GM19455 (cell line): ENCODE data around the gene CFAP92.

Source experiments
- ATAC-seq: cut with Tn5 transposase; IDR thresholded peaks from one replicate; pipeline ENCODE4 v1.9.1; 2021; ENCODE audit not compliant: unreplicated experiment

CFAP92 gene

GRCh38 chr3:128993461-128994172, at the start of gene CFAP92:
Gene CFAP92 (minus strand): TSS chr3:128994076. CDS start chr3:128993304, 772 bp downstream.
- ATAC-seq = peak; percentile 90

DNA sequence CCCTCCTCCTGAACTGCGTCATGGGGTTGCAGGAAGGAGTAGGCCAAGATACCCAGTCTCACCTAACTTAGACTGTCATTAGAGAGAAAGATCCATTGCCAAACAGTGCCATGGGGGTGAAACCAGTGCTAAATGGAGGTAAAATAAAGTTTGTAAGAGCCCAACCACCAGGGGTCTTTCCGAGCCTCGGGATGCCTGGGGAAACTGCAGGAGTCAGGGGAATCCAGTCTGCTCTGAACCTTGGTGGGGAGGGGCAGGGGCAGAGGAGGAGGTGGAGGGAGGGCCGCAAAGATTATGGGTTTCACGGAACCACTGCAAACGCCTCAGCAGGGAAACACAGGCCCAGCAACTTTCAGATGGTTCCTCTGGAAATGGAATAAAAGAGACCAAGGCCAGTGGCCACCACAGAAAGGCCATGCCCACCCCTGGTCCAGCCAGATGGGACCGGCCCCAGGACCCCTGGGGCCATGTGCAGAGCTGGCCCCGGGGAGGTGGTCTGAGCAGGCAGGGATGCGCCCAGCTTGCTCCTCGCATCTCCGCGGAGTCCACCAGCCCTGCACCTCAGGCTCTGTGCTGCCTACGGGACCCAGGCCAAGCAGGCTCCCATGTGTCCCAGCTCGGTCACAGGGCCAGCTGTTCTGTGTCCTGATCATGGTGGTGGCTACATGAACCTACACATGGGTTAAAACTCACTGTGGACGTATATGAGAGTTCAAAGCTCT, 46.9 kb upstream of the CFAP92 start:
- ATAC-seq = no peak

- no peak for ATAC-seq
Observed at GRCh38 chr3:129040039-129040336, 46.1 kb upstream of the CFAP92 start.

GRCh38 chr3:129039271-129040038, 45.6 kb upstream of the CFAP92 start:
- no peak for ATAC-seq

- no peak for ATAC-seq
Observed at GRCh38 chr3:129038121-129038855, 44.4 kb upstream of the CFAP92 start.

DNA sequence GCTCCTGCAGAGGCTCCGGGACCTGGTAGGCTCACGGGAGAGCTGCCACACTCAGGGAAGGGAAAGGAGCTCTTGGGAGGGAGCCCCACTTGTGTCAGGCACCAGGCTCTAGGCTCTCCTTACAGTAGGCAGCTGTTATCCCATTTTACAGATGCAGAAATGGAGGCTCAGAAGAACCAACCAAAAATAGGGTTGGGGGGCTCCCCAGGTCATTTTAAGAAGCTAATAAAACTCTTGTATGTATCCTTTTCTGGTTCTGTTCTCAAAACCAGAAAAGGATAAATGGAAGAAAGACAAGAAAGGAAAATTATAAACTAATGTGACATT, 43.2 kb upstream of the CFAP92 start:
- ATAC-seq = no peak

DNA sequence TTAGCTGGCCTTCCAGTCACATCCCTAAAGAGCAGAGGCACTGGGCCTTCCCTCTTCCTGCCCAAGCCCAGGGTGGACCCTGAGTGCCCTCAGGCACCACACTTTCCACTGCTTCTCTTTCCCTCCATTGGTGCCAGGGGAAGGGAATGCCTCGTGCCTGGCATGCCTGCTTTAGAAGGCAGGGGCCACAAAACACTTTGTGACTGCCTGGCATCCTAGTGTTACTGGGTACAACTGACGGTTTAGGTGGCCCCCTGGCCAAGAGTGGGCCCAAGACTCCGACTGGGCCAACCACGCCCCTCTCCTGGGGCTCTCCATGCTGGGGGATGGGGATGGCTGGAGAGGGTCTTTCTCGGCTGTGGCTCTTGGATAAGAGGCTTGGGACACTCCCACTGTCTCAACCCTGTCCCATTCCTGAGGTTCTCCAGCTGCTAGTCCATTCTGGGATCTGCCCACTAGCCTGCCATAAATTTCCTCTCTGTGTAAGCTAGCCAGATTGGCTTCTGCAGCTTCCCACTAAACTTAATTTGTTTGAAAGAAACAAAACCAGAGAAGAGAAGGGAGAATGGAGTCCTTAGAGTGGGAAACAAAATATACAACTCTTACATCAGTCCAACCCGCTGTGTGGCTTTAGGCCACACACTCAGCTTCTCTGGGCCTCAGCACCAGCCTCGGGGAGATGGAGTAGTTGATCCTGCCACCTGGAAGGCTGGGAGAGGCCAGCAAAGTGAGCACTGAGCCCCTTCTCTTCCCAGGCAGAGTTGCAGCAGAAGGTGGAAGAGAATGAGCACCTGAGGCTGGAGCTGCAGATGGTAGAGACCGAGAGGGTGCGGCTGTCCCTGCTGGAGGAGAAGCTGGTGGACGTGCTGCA, 42.6 kb upstream of the CFAP92 start:
- ATAC-seq = no peak

GRCh38 chr3:129035360-129036221, 41.7 kb upstream of the CFAP92 start:
- no peak for ATAC-seq

DNA sequence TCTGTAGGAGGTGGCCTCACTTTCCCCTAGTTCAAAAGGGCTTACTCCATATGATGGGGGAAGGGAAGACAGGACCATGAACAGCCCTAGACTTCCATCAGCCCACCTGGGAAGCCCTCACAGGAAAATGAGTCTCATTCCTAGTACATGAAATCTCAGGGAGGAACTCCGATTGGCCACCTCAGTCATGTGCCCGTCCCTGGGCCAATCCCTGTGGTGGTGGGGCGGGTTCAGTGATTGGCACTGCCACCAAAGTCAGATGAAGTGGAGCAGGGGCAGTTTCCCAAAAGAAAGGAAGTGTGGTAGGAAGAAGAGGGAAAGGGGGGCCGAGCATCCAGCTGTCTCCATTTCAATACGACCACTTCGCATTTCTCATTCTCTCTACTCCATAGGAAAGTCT, 40.8 kb upstream of the CFAP92 start:
- no peak for ATAC-seq

GRCh38 chr3:129033633-129034321, 39.9 kb upstream of the CFAP92 start:
- no peak for ATAC-seq

- no peak for ATAC-seq
Observed at GRCh38 chr3:129033151-129033550, 39.3 kb upstream of the CFAP92 start.

DNA sequence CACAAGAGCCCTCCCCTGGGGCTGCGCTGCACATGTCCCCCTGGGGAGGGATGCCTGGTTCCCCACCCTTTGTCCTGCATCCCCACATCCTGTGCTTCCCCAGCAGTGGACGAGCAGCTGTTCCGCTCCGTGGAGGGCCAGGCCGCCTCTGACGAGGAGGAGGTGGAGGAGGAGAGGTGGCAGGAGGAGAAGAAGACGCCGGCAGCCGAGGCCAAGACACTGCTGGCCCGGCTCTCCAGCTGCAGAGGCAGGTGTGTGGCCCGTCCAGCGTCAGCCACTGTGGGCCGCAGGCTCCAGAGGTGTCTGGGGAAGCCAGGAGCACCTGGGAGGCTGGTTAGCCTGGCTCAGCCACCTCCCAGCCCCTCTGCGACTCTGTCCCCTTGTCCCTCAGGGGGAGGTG, 38.8 kb upstream of the CFAP92 start:
- no peak for ATAC-seq

DNA sequence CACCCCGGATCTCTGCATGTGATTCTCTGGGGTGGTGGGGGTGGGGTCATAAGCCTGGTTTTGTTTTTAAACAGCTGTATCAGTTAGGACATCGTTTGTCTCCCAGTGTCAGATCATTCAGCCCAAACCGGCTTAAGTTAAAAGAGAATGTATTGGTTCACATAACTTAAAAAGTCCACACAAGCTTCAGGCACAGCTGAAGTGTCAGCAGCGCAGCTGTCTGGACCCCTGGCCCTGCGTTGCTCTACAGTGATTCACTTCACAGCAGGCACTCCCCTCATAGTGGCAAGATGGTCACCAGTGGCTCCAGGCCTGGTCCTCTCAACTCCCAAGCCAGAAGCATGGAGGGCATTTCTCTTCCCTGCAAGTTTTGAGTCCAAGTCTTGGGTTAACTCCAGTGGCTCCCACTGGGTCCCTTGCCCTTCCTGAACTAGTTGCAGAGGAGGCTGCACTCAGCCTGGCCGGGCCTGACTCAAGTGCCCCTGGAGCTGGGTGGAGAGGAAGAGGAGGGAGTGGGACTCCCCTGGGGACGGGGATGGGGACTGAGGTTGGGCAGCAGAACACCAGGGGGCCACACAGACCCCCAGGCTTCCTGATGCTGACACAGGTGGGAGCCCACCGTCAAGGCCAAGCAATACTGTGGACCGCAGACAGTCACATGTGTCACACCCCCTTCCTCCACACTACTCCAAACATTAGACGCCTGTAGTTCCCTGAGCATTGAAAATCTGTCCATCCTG, 37.8 kb upstream of the CFAP92 start:
- no peak for ATAC-seq

GRCh38 chr3:129030611-129031010, 36.7 kb upstream of the CFAP92 start:
- no peak for ATAC-seq

DNA sequence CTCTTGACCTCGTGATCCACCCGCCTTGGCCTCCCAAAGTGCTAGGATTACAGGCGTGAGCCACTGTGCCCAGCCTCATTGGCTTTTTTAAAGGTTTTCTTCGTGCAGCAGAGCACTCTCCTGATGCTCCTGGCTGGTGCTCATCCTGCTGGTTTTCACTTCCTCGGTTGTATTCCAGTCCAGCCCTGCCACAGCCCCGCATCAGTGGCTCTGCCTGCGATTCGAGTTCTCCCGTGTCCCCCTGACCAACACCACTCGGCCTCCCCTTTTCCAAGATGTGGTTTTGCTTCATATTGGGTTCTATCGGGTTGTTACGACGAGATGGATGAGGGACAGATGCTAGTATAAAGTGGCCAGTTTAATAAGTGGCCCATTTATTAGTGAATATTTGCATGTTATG, 35.0 kb upstream of the CFAP92 start:
- ATAC-seq = no peak

DNA sequence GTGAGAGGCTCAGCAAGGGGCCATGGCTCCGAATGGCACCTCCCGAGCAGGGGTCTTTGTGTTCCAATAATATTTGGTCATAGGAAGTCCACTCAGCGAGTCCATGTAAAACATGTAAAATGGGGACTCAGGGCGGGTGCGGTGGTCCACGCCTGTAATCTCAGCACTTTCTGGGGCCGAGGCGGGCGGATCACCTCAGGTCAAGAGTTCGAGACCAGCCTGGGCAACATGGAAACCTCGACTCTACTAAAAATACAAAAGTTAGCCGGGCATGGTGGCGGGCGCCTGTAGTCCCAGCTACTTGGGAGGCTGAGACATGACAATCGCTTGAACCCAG, 33.6 kb upstream of the CFAP92 start:
- no peak for ATAC-seq

DNA sequence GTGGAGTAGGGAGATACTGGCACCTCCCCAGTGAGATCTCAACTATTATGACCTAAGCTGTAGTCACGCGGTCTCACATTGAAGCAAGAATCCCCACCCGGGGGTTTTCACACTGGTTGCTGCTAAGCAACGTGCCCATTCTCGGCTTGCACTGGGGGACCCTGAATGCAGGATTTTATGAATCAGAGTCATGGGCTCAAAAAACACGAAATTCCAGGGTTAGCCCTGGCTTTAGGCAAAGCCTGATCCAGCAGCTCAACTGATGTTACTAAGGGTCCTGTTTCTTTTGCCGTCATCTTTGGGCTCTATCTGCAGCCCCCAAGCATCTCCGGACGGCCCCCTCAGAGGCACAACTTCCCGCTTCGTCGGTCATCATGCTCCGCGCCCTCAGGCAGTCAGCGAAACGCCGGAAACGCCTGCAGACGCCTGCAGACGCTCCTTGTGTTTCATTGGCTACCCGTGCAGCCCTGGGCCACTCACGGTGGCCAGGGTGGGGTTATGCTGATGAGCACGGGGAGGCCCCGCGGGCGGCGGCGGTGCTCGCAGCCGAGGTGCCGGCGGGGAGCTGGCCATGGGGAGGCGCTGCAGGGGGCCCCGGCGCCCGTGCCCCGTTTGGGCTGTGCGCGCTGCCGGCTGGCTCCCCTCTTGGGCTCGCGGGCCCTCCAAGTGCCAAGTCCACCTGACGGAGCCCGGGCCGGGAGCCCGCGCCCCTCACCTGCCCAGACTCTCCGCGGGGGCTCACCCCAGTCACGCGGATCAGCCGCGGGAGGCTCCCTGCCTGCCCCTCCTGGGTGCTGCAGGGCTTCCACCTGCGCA, 33.1 kb upstream of the CFAP92 start:
- peak; percentile 94 for ATAC-seq
